ENCODE measurements around the gene FHAD1. TPM values are rescaled to one million over a fixed set of nuclear protein-coding genes. Genes with fewer than 3 reads are reported as not detected.

FHAD1 gene
- total RNA-seq, 4 donors from 2014 or later, result 0.96 TPM; not detected in 3

- ATAC-seq (ENCODE audit: low FRiP score), result no peak
- no peak for DNase-seq (ENCODE audit: low spot score)
- TF ChIP-seq CTCF (IDR thresholded peaks at IDR 0.05), result no peak
These were observed 98.8 kb downstream of the FHAD1 start for GRCh38 chr1:15345705-15346345.

- no peak for TF ChIP-seq CTCF (IDR thresholded peaks at IDR 0.05)
- no peak for DNase-seq (ENCODE audit: low spot score)
- no peak for ATAC-seq (ENCODE audit: low FRiP score)
These were observed 99.5 kb downstream of the FHAD1 start for GRCh38 chr1:15346346-15347030.

GRCh38 chr1:15347182-15347581, 100.2 kb downstream of the FHAD1 start:
- ATAC-seq (ENCODE audit: low FRiP score) (no peak), DNase-seq (ENCODE audit: low spot score) (no peak)
- TF ChIP-seq CTCF (IDR thresholded peaks at IDR 0.05), result no peak

- TF ChIP-seq CTCF (IDR thresholded peaks at IDR 0.05), result no peak
These were observed 101.6 kb downstream of the FHAD1 start for GRCh38 chr1:15348648-15349047.

GRCh38 chr1:15349133-15349532, 102.1 kb downstream of the FHAD1 start:
- no peak for ATAC-seq (ENCODE audit: low FRiP score)
- TF ChIP-seq CTCF (IDR thresholded peaks at IDR 0.05), result no peak
- no peak for DNase-seq (ENCODE audit: low spot score)

More at GRCh38 chr1:15348648-15349047, 101.6 kb downstream of the FHAD1 start:
- DNase-seq (ENCODE audit: low spot score), result no peak
- no peak for ATAC-seq (ENCODE audit: low FRiP score)

- ATAC-seq (ENCODE audit: low FRiP score), result no peak
- no peak for TF ChIP-seq CTCF (IDR thresholded peaks at IDR 0.05)
These were observed 103.1 kb downstream of the FHAD1 start for GRCh38 chr1:15350151-15350550.

More at GRCh38 chr1:15350151-15350550, 103.1 kb downstream of the FHAD1 start:
- DNase-seq (ENCODE audit: low spot score), result no peak
